NCI-H82 (cell line): ENCODE data around the gene KCNA1.
A peak's percentile ranks its signal among the peaks of the same experiment; 100 is the strongest.
"Not testable (repeated sequence)": the region's sequence is repeated elsewhere in the genome, so short reads cannot be mapped to it uniquely, and the experiment has no call there.

Source experiments
- DNase-seq: peaks from one replicate; lab custom pipeline; 2025; lab: John Stamatoyannopoulos, UW

The KCNA1 gene

DNA sequence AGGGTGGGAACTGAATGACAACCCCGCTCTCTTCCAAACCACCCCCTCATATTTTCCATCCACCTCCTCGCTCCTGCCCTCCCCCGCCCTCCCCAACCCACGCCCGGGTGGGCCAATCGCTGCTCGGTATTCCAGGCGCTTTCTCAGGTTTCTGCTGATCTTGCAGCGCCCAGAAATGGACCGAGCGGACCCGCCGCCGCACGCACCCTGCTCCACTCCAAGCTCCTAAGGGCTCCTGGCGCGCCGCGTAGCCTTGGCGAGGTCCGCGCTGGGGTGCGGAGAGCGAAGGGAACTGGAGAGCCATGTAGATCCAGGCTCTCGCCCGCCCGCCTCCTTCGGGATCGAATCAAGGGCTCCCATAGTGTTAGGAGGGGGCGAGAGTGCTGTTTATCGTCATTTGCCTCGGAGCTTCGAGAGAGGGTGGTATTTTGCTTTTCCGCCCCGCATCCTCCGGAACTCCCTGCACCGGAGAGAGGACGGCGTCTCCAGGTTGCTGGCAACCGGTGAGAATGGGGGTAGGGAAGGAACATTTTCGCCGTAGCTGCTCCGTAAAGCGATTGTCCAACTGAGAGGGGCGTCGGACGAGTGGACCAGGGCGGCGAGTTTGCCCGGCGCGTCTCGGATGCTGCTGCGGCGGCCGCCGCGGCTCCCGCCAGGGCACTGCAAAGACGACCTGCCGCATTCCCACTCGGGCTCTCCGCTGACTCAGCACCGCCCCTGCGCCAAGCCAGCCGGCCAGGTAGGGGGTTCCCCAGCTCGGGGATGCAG is at the start of gene KCNA1:
Gene KCNA1, plus strand, starts transcription at position 172 of the 768 bp plus-strand sequence. CDS start 1,474 bp downstream, outside the sequence.
- peak; percentile 12 for DNase-seq

GRCh38 chr12:4860741-4861140 is 49.0 kb upstream of the KCNA1 start:
- no peak for DNase-seq

- no peak for DNase-seq
Observed at GRCh38 chr12:4862809-4863208, 46.9 kb upstream of the KCNA1 start.

- no peak for DNase-seq
Observed at GRCh38 chr12:4864575-4864974, 45.1 kb upstream of the KCNA1 start.

DNA sequence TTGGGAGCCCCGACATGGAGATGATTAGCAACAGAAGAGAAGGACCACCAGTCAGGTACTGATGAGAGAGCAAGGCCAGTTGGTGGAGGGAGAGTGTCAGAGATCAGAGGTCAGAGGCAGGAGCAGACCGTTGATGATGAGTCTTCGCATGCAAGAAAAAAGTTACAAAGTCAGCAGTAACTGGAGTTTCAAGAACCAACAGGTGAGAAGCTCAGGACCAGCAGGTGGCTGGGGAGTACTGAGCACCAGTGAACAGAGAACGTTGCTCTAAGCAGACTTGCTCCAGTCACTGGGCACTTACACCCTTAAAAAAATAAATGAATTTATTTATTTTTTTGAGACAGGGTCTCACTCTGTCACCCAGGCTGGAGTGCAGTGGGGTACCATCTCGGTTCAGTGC is 44.5 kb upstream of the KCNA1 start:
- DNase-seq = no peak

GRCh38 chr12:4866299-4866698 is 43.4 kb upstream of the KCNA1 start:
- peak; percentile 11 for DNase-seq

- no peak for DNase-seq
Observed at GRCh38 chr12:4867384-4867783, 42.3 kb upstream of the KCNA1 start.

GRCh38 chr12:4870423-4870822 is 39.3 kb upstream of the KCNA1 start:
- no peak for DNase-seq

- no peak for DNase-seq
Observed at GRCh38 chr12:4871514-4871913, 38.2 kb upstream of the KCNA1 start.

GRCh38 chr12:4873947-4874346 is 35.8 kb upstream of the KCNA1 start:
- no peak for DNase-seq

DNA sequence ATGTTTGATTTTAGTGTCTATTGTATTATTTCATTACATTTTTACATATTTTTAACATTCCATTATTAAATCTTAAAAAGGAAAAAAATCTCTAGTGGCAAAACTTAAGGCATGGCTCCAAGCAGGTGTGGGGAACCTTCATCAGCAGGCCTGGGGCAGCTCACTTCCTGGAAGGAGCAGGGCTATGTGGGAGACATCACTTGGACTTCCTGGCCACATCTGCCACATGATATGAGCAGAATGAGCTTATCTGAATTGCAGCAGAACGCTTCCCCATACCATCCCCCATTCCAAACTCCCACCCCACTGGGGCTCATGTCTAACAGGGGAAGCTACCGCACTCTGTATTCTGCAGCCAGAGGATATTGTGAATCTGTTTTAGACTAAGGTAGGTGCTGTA is 35.0 kb upstream of the KCNA1 start:
- DNase-seq = no peak

DNA sequence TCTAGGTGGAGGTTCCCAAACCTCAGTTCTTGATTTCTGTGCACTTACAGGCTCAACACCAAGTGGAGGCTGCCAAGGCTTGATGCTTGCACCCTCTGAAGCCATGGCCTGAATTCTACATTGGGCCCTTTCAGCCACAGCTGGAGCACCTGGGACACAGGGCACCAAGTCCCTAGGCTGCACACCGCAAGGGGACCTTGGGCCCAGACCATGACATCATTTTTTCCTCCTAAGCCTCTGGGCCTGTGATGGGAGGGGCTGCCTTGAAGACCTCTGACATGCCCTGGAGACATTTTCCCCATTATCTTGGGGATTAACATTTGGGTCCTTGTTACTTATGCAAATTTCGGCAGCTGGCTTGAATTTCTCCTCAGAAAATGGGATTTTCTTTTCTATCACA is 30.2 kb upstream of the KCNA1 start:
- DNase-seq = not testable (repeated sequence)

DNA sequence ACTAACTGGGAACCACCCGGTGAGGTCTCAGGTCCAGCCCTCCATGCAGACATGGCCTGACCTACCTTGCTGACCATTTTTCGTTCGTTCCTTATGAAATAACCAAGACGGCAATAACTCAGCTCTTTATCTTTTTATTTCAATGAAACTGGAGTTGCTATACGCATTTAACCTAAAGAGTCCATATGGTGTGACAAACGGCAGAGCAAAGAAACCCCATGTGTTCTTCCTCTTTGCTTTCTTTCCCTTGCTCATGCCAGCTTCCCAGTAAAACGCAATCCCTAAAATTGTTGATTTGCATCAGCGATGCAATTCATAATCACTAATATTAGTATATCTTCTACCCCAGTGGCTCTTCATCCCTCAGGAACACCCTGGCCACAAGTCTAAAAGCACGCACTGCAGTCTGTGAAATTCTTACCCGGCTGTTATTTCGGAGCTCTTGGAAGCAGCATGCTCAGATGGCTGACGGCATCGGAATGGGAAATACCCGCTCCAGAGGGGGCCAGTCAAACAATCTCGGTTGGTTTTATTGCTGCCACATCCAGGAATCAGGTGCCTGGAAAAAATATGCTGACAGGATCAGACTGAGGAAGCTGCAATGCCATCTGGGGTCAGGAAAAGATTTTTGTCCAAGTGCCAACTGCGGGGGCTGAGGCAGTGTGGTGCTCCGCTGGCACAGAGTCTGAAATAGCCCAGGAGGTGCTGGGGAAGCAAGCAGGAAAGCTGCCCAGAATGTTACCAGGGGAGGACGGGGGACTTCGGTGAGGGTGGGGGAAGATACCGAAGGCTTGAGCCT is 28.2 kb upstream of the KCNA1 start:
- no peak for DNase-seq

- DNase-seq = no peak
Observed at GRCh38 chr12:4891866-4892265, 17.8 kb upstream of the KCNA1 start.

DNA sequence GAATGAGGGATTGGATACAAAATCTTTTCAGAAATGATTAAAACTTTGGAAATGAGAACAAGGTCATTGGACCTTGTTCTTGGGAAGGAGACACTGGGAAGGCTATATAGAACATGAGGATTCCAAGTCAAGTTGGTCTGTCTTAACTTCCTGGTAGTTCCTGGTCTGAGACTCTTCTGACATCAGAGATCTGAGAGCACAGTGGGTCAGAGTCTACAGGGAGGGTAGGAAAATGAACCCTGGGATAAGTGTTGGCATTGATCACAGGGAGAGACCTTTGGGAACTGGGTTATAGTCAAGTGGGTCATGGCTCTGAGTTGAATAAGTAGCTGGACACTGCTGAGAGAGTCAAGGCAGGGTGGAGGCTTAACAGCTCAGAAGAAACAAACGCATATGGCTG is 17.3 kb upstream of the KCNA1 start:
- DNase-seq = no peak

- peak; percentile 32 for DNase-seq
Observed at GRCh38 chr12:4894019-4894418, 15.7 kb upstream of the KCNA1 start.

DNA sequence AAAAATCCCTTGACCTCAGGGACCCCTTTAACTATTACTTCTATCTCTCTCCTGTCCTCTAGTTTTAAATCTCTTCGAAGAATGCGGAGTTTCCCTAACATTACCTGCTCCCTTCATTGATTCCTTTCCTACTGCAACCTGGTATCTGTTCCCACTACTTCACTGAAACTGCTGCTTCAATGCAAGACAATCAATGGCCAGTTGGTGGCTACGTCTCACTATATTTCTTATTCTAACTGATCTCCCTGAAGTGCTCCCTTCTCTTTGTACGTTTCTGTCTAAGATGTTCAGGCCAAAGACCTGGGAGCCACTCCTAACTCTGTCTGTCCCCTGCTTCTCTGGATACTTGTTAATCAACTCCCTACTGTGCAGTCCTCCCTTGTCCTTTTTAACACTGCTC is 10.3 kb upstream of the KCNA1 start:
- DNase-seq = peak; percentile 11

DNA sequence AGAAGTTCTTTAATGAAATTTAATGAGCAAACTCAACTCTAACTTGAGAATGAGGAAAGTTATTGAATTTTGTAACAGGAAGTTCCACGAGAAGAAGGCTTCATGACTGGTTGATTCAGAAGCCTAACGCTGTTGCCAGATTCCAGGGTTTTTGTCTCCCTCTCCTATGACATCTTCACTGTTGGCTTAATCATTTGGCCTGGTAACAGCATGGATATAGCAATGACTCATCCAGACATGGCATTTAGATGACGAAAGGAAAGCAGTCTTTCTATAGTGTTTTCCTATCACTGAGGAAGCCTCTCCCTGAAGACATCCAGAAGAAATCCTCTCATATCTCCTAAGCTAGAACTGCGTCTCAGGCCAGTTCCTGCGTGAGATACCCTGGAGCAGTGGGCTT is 9.4 kb upstream of the KCNA1 start:
- DNase-seq = no peak

DNA sequence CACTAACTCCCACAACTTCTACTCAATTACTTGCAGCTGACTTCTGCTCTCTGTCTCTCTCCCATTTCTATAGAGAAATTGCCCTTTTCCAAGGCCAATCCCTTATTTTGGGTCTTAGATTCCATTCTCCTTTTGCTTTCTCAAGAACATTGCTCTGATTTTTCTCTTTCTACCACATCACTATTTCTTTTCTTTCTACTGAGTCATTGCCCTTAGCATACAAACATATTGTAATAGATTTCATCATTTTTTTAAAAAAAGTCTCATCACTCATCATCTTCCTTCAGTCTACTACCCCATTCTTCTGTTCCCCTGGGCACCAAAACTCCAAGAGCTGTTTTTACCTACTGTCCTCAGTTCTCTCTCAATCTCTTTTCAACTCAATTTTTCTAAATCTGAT is 4.4 kb upstream of the KCNA1 start:
- no peak for DNase-seq

DNA sequence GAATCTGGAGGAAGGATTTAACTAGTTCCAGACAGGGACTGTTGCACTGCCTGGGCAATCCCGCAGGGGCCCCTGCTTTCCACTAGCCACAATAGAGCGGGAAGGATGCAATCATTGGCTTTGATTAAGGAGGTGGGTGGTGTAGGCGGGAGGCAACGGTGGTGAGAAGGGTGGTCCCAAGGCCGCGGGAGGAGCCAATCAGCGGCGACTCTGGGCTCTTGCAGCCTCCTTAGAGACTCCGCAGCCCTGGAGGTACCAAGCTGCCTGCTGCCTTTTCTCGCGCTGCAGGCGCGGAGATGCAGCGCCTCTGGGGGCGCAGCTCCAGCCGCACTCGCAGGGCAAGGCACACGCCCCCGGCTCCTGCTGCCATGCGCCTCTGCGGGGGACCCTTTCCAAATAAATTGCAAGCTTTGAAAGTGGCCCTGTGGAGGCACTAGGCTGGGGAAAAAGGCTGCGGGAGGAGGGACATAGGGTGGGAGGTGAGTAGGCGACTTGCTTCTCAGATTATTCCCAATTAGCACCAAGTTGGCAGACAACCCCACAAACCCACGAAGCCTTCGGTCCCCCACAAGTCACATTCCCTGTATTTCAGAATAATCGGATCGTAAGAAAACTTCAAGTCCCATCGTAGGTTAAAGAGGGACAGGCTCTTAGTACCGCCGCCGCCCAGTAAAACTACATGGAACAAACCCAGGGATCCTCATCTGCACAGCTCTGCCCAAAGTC is 858 bp upstream of the KCNA1 start:
- DNase-seq = peak; percentile 90

DNA sequence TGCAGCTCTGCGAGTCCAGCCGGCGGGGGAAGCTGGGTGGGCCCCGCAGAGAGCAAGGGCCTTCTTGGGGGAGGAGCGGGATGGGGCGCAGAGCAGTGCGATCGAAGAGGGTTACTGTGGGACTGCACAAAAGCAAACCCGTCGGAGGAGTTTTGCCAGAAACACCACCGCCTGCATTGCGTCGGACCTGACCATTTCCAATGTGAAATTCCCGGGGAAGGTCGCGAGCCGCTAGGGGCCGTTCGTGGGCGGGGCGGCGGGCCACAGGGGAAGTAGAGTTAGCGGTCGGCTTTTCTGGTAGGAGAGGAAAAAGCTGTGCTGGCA is 333 bp upstream of the KCNA1 start:
- DNase-seq = no peak

DNA sequence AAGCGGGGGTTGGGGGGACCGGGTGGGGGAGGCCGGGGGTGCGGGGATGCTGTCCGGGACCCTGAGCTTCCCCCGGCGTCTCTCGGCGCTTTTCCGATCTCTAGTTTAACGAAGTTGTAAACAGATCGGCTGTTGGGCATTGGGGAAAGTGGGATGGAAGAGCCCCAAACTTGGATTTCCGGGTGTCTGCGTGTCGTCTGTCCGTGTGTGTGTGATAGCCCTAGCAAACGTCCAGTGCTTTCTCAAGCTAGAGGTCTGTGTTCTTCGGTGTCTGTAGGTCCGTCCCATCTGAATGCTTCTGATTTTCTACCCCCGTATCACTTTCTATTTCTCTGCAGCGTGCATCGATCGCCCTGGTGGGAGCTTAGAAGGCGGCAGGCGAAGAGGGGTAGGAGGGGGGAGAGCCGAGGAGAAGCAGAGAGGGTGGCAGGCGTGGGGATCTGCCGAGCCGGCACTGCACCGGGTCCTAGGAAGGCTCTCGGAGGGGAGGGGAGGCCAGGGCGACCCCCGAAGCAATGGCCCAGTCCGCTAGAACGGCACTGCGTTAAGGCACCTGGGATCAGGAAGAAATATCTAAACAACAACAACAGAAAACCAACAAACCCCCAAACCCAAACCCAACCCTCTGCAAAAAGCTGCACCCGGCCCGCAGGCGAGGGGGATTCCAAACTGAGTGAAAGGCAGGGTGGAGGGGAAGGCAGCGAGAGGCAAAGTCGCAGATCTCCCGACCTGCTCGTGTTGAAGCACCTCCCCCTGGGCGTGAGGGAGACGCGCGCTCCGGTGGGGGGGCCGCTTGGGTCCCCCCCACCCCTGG is 1.0 kb downstream of the KCNA1 start:
- DNase-seq = no peak
